NCI-H1436 treated with DMSO at 0.1 percent for 48 hours (cell line): ENCODE results near the gene PSMD3.
"Not testable (repeated sequence)": the region's sequence is repeated elsewhere in the genome, so short reads cannot be mapped to it uniquely, and the experiment has no call there.

Experiments used
- DNase-seq: peaks from one replicate; lab custom pipeline; 2025; lab: John Stamatoyannopoulos, UW

The PSMD3 gene

DNA sequence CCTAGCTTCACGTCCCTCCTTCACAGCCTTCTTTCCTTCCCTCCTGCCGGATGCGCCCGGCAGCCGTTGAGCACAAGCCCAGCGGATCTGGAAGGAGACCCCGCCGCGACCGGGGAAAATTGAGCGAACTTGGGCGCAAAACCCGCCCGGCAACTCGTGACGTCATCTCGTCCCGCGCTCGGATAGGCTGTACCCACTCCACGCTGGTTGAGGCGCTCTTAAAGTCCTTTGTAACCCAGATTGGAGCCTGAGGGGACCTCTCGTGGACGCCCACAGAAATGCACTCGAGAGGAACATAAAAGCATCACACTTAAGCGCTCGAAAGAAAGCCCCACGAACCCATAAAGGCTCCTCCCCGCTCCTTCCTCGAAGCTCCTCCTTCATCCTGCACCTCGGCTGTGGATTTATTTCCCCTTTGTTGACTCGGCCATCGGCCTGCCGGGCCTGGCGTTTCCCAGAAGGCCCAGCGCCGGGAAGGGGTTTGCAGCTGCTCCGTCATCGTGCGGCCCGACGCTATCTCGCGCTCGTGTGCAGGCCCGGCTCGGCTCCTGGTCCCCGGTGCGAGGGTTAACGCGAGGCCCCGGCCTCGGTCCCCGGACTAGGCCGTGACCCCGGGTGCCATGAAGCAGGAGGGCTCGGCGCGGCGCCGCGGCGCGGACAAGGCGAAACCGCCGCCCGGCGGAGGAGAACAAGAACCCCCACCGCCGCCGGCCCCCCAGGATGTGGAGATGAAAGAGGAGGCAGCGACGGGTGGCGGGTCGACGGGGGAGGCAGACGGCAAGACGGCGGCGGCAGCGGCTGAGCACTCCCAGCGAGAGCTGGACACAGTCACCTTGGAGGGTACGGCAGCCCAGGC, at the start of gene PSMD3:
TSS of gene PSMD3 (plus strand) at position 457 of the 856 bp plus-strand sequence. CDS start at position 621, 164 bp downstream.
- peak; percentile 100 for DNase-seq

DNA sequence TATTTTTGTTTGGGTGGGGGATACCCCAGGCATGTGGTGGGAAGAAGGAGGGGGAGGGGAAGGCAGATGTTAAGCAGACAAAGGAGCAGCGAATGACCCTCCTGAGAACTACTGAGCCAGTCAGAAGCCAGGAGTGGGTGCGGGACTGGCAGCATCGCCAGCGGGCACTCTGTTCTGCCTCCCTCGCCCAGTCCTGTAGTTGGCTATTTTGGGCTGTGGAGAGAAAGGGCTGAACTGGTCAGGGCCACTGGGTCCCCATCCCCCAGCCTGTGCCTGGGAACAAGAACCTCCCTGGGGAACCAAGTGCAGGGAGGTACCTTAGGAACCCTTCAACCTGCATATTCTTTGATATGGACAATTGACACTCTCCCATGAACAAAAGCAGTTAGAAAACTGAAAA, 46.7 kb upstream of the PSMD3 start:
- DNase-seq = no peak

- no peak for DNase-seq
These were observed 46.3 kb upstream of the PSMD3 start for GRCh38 chr17:39934324-39934723.

DNA sequence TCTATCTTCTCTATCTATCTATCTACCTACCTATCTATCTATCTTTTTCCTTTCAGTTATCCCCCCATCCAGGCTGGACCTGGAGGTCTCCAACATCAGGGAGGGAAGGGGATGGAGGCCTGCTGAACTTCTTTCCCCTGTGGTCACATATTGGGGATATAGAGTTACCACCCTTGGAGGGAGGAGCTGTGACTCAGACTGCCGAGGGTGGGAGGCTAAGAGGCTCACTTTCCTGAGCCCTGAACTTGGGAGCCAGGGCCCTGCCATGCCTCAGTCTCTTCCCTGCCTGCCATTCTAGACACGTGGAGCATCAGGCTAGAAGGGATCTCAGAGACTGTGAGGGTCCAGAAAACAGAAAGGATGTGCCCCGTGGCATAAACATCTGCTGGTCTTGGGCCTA, 44.7 kb upstream of the PSMD3 start:
- DNase-seq = no peak

DNA sequence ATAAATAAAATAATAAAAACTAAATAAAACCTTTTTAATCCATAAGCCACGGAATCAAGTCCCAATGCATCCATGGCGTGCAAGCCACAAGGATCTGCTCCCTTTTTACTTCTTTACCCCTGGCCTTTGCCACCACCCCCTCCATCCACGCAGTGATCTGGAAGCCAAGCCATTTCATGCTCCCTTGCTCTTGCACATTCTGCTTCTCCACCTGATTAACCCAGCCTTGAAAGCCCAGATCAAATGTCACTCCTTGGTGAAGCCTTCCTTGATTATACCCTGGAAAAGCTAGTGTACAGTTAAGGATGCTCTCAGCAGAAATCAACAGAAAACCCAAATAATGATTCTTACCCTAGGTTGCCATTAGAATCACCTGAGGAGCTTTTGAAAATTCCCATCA, 43.2 kb upstream of the PSMD3 start:
- no peak for DNase-seq

DNA sequence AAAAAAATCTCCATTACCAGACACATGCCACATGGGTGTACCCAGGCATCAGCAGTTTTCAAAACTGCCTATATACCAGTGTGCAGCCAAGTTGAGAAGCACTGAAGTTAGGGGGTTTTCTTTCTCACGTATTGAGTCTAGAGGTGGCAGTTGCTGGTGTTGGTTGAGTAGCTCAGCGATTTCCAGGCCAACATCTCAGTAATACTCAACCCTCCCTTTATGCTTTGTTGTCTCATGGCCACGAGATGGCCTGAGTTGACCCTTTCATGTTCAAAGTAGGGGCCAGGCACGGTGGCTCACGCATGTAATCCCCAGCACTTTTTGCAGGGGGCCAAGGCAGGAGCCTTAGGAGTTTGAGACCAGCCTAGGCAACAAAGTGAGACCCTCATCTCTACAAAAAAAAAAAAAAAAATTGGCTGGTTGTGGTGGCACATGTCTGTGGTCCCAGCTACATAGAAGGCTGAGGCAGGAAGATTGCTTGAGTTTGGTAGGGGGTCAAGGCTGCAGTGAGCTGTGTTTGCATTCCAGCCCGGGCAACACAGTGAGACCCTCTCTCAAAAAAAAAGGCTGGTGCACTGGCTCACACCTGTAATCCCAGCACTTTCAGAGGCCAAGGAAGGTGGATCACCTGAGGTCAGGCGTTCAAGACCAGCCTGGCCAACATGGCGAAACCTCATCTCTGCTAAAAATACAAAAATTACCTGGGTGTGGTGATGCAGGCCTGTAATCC, 42.3 kb upstream of the PSMD3 start:
- DNase-seq = no peak

DNA sequence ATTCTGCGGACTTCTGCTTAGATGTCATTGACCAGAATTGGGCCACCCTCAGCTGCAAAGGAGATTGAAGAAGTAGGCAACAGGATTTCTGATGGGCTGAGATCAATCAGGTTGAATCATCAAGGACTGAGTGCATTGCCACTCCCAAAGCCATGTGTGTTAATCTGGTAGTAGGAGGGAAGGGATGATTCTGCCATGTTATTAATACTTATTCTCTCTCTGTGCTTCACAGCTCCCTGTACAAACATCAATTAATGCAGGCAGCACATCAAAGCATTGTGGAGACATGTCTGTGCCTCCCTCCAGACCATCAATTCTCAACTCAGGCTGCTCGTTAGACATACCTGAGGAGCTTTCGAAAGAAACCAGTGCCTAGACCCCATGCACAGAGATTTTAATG, 41.5 kb upstream of the PSMD3 start:
- no peak for DNase-seq

- peak; percentile 13 for DNase-seq
These were observed 40.8 kb upstream of the PSMD3 start for GRCh38 chr17:39939588-39940419.

- DNase-seq = no peak
These were observed 36.8 kb upstream of the PSMD3 start for GRCh38 chr17:39943702-39944392.

DNA sequence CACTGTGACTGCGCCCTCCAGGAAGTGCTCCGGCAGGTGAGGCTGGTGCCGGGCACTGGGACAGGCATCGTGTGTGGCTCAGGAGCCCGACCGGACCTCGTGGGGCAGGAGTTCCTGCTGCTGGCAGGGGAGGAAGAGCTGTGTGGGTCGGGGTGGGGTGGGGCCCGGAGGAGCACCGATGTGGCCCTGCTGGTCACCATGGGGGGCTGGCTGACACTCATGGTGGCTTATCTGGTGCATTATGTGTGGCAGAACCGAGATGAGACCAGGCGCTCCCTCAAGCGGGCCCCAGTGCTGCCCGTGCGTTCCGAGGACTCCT, 36.3 kb upstream of the PSMD3 start:
- no peak for DNase-seq

- no peak for DNase-seq
These were observed 33.9 kb upstream of the PSMD3 start for GRCh38 chr17:39946551-39947330.

DNA sequence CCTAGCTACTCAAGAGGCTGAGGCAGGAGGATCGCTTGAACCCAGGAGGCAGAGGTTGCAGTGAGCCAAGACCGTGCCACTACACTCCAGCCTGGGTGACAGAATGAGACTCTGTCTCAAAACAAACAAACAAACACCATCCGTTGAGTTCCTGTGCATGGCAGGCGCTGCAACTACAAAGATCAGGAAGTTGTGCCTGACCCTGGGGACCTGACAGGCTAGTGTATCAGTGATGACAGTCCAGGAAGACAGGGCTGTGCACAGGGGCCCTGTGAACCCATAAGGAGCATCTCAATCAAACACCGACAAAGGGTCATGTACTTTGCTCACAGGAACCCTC, 32.1 kb upstream of the PSMD3 start:
- DNase-seq = not testable (repeated sequence)

- DNase-seq = no peak
These were observed 31.6 kb upstream of the PSMD3 start for GRCh38 chr17:39949028-39949427.

- DNase-seq = no peak
These were observed 29.7 kb upstream of the PSMD3 start for GRCh38 chr17:39950871-39951348.

GRCh38 chr17:39951924-39952679, 28.5 kb upstream of the PSMD3 start:
- no peak for DNase-seq

DNA sequence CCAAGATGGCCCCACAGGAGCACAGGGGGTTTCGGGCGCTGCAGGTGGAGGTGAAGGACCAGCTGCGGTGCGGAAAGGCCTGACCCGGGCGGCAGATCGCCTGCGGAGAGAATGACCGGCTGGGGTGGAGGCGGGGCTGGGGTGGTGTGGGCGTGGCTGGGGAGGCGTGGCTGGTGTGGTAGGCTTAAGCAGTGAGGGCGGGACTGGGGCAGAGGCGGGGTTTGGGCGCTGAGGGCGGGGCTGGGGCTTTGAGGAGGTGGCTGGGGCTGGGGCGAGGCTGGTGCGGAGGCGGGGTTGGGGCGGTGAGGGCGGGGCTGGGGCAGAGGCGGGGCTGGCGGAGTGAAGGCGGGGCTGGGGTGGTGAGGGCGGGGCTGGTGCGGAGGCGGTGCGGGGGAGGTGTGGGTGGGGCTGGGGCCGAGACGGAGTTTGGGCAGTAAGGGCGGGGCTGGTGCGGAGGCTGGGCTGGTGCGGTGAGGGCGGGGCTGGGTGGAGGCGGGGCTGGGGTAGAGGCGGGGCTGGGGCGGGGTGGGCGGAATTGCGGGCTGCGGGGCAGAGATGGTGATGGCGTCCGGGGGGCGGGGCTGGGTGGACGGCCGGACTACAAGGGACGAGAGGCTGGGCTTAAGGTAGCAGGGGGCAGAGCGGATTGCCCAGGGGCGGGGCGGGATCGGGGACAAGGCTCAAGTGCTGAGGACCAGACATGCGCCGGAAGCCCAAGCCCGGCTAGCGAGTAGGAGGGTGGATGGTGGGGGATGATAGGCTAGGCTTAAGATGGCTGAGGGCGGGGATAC, 27.7 kb upstream of the PSMD3 start:
- peak; percentile 75 for DNase-seq

GRCh38 chr17:39953471-39953888, 27.1 kb upstream of the PSMD3 start:
- no peak for DNase-seq

GRCh38 chr17:39954876-39955275, 25.7 kb upstream of the PSMD3 start:
- DNase-seq = no peak

- DNase-seq = no peak
These were observed 24.8 kb upstream of the PSMD3 start for GRCh38 chr17:39955726-39956225.
